SJSA1 (cell line): ENCODE measurements around the gene ADAMTSL2. TPM values are rescaled to one million over a fixed set of nuclear protein-coding genes. Genes with fewer than 3 reads are reported as not detected.

Source experiments
- DNase-seq, 2 experiments: peaks; one replicate each; pipeline ENCODE4 v3.0.0-alpha.2; 2015 to 2020; ENCODE audit warnings: low spot score in 2 of 2, low read depth in 1 of 2
- H3K27ac ChIP-seq: fragments of 250-450 bp; sonication (Bioruptor Pico); 2 replicates; pipeline ENCODE4 v1.5.1; 2020; ENCODE audit warnings: mild to moderate bottlenecking, moderate library complexity
- H3K27me3 ChIP-seq: fragments of 250-450 bp; sonication (Bioruptor Pico); replicated peaks from 2 replicates; pipeline ENCODE4 v1.5.1; 2020; ENCODE audit warnings: mild to moderate bottlenecking, moderate library complexity
- H3K36me3 ChIP-seq: fragments of 250-450 bp; sonication (Bioruptor Pico); 2 replicates; pipeline ENCODE4 v1.5.1; 2020; ENCODE audit warnings: mild to moderate bottlenecking
- H3K4me1 ChIP-seq: fragments of 250-450 bp; sonication (Bioruptor Pico); replicated peaks from 2 replicates; pipeline ENCODE4 v1.6.1; 2021; ENCODE audit warnings: mild to moderate bottlenecking
- H3K4me3 ChIP-seq: fragments of 250-450 bp; sonication (Bioruptor Pico); 2 replicates; pipeline ENCODE4 v1.5.1; 2020; ENCODE audit warnings: mild to moderate bottlenecking
- H3K9me3 ChIP-seq: fragments of 250-450 bp; sonication (Bioruptor Pico); replicated peaks from 2 replicates; pipeline ENCODE4 v1.5.1; 2020; ENCODE audit warnings: mild to moderate bottlenecking
- total RNA-seq: library from RNA; depleted of rRNA; stranded (reverse); fragments of >200 nt; shearing (Covaris generic); gene quantifications from 2 replicates; pipeline ENCODE4 v1.2.3, GENCODE V29; 2014

ADAMTSL2 gene
- total RNA-seq, 1 experiment from 2014 or later, result not detected

DNA sequence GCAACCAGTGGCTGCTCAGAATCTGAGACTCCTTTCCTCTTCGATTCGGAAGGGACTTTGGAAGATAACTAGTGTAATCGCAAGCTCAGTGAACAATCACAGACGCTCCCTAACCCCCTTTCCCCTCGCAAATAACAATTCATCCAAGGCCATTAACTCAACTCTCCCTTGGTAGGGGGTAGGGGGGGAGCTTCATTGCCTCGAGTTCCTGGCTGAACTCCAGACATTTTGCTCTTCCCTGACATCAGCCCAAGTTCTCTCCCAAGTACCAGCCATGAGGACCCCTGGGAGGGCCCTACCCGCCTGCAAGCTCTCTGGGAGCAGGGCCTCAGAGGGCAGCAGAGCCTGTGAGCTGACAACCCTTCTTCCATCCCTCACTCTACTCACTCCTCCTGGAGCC lies 66.2 kb downstream of the ADAMTSL2 start:
- H3K4me1 ChIP-seq, result no peaks in the 10 kb centered on the region
- no peak overlapping the region for H3K27ac ChIP-seq
- H3K36me3 ChIP-seq, result no peaks in the 10 kb centered on the region
- H3K27me3 ChIP-seq, result peaks cover 25% of the 10 kb centered on the region
- H3K4me3 ChIP-seq, result no peak overlapping the region
- H3K9me3 ChIP-seq, result 0 out of 2 replicates have a peak, but pooled peaks cover 14% of the 10 kb centered on the region
- DNase-seq, result no peak

GRCh38 chr9:133601746-133602145 lies 67.2 kb downstream of the ADAMTSL2 start:
- no peak for DNase-seq
- Histone ChIP-seq H3K4me3 (no peak overlapping the region), H3K36me3 (no peaks in the 10 kb centered on the region), H3K9me3 (0 out of 2 replicates have a peak, but pooled peaks cover 11% of the 10 kb centered on the region), H3K27me3 (peaks cover 33% of the 10 kb centered on the region), H3K4me1 (no peaks in the 10 kb centered on the region), H3K27ac (no peak overlapping the region)

DNA sequence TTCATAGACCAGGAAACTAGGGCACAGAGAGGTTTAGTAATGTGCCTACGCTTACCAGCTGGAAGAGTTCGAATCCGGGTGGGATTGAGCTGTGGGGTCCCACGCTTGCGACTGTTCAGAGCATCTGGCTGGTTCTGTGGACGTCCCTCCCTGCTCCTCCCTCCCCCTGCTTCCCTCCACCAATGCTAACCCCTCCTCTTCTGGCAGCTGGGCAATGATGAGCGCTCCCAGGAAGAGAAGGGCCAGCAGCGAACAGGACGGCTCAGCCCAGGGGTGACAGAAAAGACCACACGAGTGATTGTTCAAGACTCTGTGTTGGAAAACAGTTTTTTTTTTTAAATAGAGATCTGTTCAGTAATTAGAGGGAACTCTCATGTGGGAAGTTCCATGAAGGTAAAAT lies 67.8 kb downstream of the ADAMTSL2 start:
- Histone ChIP-seq H3K4me3 (no peak overlapping the region), H3K4me1 (no peaks in the 10 kb centered on the region), H3K27ac (no peak overlapping the region), H3K36me3 (no peaks in the 10 kb centered on the region), H3K27me3 (peaks cover 38% of the 10 kb centered on the region), H3K9me3 (0 out of 2 replicates have a peak, but pooled peaks cover 8% of the 10 kb centered on the region)
- DNase-seq, result no peak

- no peak for DNase-seq
- no peak overlapping the region for H3K4me3 ChIP-seq
- H3K36me3 ChIP-seq, result no peaks in the 10 kb centered on the region
- peaks cover 48% of the 10 kb centered on the region for H3K27me3 ChIP-seq
- H3K9me3 ChIP-seq, result no peaks in the 10 kb centered on the region
- H3K27ac ChIP-seq, result no peak overlapping the region
- H3K4me1 ChIP-seq, result no peaks in the 10 kb centered on the region
These were observed 68.8 kb downstream of the ADAMTSL2 start for GRCh38 chr9:133603135-133603927.

- Histone ChIP-seq H3K36me3 (no peaks in the 10 kb centered on the region), H3K27me3 (peaks cover 56% of the 10 kb centered on the region), H3K4me3 (no peak overlapping the region), H3K9me3 (no peaks in the 10 kb centered on the region), H3K4me1 (no peaks in the 10 kb centered on the region), H3K27ac (no peak overlapping the region)
- DNase-seq, result no peak
These were observed 69.7 kb downstream of the ADAMTSL2 start for GRCh38 chr9:133604214-133604613.

DNA sequence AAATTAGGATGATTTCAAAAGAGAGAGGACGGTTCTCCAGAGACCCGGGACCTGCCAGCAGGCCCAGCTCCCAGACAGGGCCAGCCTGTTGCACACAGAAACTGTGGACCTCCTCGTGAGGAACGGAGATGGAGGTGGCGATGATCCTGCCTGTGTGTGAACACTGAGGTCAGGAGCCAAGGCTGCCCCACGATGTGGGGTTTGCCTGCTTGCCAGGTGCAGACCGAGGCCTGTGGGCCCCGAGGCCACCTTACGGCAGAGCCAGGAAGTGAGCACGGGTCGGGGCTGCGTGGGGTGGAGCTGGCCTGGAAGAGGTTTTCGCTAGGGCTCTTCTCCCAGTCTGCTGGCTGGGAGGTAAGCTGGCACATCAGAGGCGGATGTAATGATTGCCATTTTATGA lies 70.4 kb downstream of the ADAMTSL2 start:
- Histone ChIP-seq H3K27me3 (peaks cover 61% of the 10 kb centered on the region), H3K4me1 (no peaks in the 10 kb centered on the region), H3K4me3 (no peak overlapping the region), H3K36me3 (no peaks in the 10 kb centered on the region), H3K27ac (no peak overlapping the region), H3K9me3 (no peaks in the 10 kb centered on the region)
- no peak for DNase-seq

GRCh38 chr9:133605446-133605845 lies 70.9 kb downstream of the ADAMTSL2 start:
- H3K27me3 ChIP-seq, result peaks cover 64% of the 10 kb centered on the region
- H3K27ac ChIP-seq, result no peak overlapping the region
- no peak for DNase-seq
- H3K4me3 ChIP-seq, result no peak overlapping the region
- no peaks in the 10 kb centered on the region for H3K36me3 ChIP-seq
- no peaks in the 10 kb centered on the region for H3K4me1 ChIP-seq
- H3K9me3 ChIP-seq, result no peaks in the 10 kb centered on the region

- no peaks in the 10 kb centered on the region for H3K4me1 ChIP-seq
- no peak for DNase-seq
- H3K27ac ChIP-seq, result no peak overlapping the region
- peaks cover 70% of the 10 kb centered on the region for H3K27me3 ChIP-seq
- H3K4me3 ChIP-seq, result no peak overlapping the region
- no peaks in the 10 kb centered on the region for H3K36me3 ChIP-seq
- no peaks in the 10 kb centered on the region for H3K9me3 ChIP-seq
These were observed 71.6 kb downstream of the ADAMTSL2 start for GRCh38 chr9:133605856-133606707.

- peaks cover 73% of the 10 kb centered on the region for H3K27me3 ChIP-seq
- H3K36me3 ChIP-seq, result no peaks in the 10 kb centered on the region
- no peak for DNase-seq
- H3K4me3 ChIP-seq, result no peak overlapping the region
- no peak overlapping the region for H3K27ac ChIP-seq
- H3K4me1 ChIP-seq, result no peaks in the 10 kb centered on the region
- no peaks in the 10 kb centered on the region for H3K9me3 ChIP-seq
These were observed 72.2 kb downstream of the ADAMTSL2 start for GRCh38 chr9:133606708-133607025.

- Histone ChIP-seq H3K4me3 (no peak overlapping the region), H3K27ac (no peak overlapping the region), H3K36me3 (no peaks in the 10 kb centered on the region), H3K4me1 (no peaks in the 10 kb centered on the region), H3K9me3 (no peaks in the 10 kb centered on the region), H3K27me3 (peaks cover 75% of the 10 kb centered on the region)
- DNase-seq, result no peak
These were observed 72.9 kb downstream of the ADAMTSL2 start for GRCh38 chr9:133607381-133607780.

DNA sequence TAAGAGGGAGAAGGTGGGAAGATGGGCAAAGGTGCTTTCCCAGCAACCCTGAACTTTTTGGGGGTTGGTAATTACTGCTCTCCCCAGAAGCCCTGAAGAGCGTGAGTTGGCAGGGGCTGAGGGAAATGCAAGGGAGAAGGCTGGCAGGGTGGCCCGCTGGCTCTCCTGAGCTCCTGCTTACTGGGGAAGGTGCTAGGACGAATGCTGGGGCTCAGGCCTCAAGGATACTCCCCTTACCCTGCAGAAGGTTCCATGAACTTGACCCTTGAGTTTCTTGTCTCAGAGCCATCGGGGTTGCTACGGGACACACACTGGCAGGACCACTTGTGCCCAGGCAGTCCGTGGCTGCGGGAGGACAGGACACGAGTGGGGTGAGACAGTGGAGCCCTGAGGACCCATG lies 73.5 kb downstream of the ADAMTSL2 start:
- Histone ChIP-seq H3K27me3 (peaks cover 74% of the 10 kb centered on the region), H3K4me1 (no peaks in the 10 kb centered on the region), H3K36me3 (no peaks in the 10 kb centered on the region), H3K9me3 (no peaks in the 10 kb centered on the region), H3K27ac (no peak overlapping the region), H3K4me3 (no peak overlapping the region)
- no peak for DNase-seq

GRCh38 chr9:133608382-133608781 lies 73.9 kb downstream of the ADAMTSL2 start:
- H3K27me3 ChIP-seq, result peaks cover 75% of the 10 kb centered on the region
- no peaks in the 10 kb centered on the region for H3K4me1 ChIP-seq
- H3K27ac ChIP-seq, result no peak overlapping the region
- no peaks in the 10 kb centered on the region for H3K36me3 ChIP-seq
- DNase-seq, result no peak
- H3K9me3 ChIP-seq, result no peaks in the 10 kb centered on the region
- no peak overlapping the region for H3K4me3 ChIP-seq

DNA sequence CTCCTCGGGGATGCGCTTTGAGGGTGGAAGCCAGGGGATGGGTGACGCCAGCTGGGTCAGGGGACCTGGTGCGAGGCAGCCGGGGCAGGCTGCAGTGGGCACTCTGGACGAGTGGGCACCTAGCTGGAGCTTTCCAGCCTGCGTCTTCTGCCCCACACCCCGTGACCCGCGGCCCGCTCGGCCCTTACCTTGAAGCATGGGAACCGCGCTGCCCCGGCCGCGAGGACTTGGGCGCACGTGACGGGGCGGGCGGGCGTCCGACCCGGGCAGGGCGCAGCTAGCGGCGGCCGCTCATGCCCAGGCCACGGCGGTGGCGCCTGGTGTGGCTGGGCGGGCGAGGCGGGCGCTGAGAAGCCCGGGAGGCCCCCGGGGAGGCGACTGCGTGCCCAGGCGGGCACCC lies 74.4 kb downstream of the ADAMTSL2 start:
- peaks cover 75% of the 10 kb centered on the region for H3K27me3 ChIP-seq

More for the DNA sequence above, 74.4 kb downstream of the ADAMTSL2 start:
- H3K36me3 ChIP-seq, result no peaks in the 10 kb centered on the region
- DNase-seq, result no peak
- no peak overlapping the region for H3K27ac ChIP-seq
- H3K9me3 ChIP-seq, result no peaks in the 10 kb centered on the region
- H3K4me1 ChIP-seq, result no peaks in the 10 kb centered on the region
- no peak overlapping the region for H3K4me3 ChIP-seq
